Right atrium auricular region (tissue), 2 donors: ENCODE measurements around the gene SPCS1. TPM values are rescaled to one million over a fixed set of nuclear protein-coding genes. Genes with fewer than 3 reads are reported as not detected.
A peak's percentile ranks its signal among the peaks of the same experiment; 100 is the strongest.

Source experiments
- DNase-seq: peaks from one replicate; pipeline ENCODE4 v3.0.0-alpha.2; 2019; ENCODE audit warnings: low spot score
- H3K27ac ChIP-seq, 2 donors: fragments of 200-600 bp; sonication (generic); 1 replicate in 1 of 2; 2 replicates in 1 of 2; pipeline ENCODE4 v1.5.1; 2016 to 2019
- H3K27me3 ChIP-seq, 2 donors: fragments of 200-600 bp; sonication (generic); one replicate each; pipeline versions ENCODE4 v1.5.1 to v1.6.0; 2017 to 2019
- H3K36me3 ChIP-seq: fragments of 200-600 bp; sonication (generic); one replicate; pipeline ENCODE4 v1.5.1; 2016
- H3K4me1 ChIP-seq, 2 donors: fragments of 200-600 bp; sonication (generic); one replicate each; pipeline versions ENCODE4 v1.5.1 to v1.6.0; 2017 to 2019
- H3K4me3 ChIP-seq, 2 donors: fragments of 200-600 bp; sonication (generic); 1 replicate in 1 of 2; 2 replicates in 1 of 2; pipeline ENCODE4 v1.5.1; 2017 to 2019; ENCODE audit warnings: mild to moderate bottlenecking in 1 of 2, moderate library complexity in 1 of 2
- H3K9me3 ChIP-seq, 2 donors: fragments of 200-600 bp; sonication (generic); one replicate each; pipeline ENCODE4 v1.5.1; 2019
- CTCF ChIP-seq, 2 donors: fragments of 200-600 bp; sonication (generic); IDR thresholded peaks; one replicate each; pipeline ENCODE4 v1.5.1; 2019; ENCODE audit warnings: antibody characterized with exemption in 2 of 2
- total RNA-seq, 2 donors: library from RNA; depleted of rRNA; stranded (reverse); fragments of >200 nt; gene quantifications; one replicate each; pipeline ENCODE4 v1.1.0, GENCODE V29; 2016

The SPCS1 gene
- total RNA-seq, 2 donors from 2014 or later, result 138 to 328 TPM

DNA sequence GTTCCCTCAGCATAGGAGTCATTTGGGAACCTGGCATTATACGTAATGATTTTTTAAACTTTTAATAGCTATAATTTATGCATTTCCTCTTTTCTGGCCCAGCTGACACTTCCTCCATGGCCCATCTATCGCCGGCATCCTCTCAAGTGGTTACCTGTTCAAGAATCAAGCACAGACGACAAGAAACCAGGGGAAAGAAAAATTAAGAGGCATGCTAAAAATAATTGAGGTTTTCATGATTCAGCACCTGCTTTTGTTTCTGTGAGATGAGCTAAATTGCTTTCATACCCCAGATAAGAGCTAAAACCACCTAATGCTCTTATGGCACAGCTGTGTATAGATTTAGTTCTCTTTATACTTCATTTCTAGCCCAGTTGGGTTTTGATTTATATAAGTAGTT lies 1.7 kb downstream of the SPCS1 start:
- Histone ChIP-seq H3K4me1 (peaks cover 0 to 36% of the 10 kb centered on the region in 2 donors), H3K27me3 (no peaks in the 10 kb centered on the region), H3K27ac (no peak overlapping the region), H3K9me3 (no peaks in the 10 kb centered on the region), H3K36me3 (peaks cover 21% of the 10 kb centered on the region), H3K4me3 (no peak overlapping the region)
- no peak for TF ChIP-seq CTCF (IDR thresholded peaks at IDR 0.05)
- no peak for DNase-seq

- H3K4me3 ChIP-seq, result no peak overlapping the region
- no peak overlapping the region for H3K27ac ChIP-seq
- H3K4me1 ChIP-seq, result peaks cover 0 to 30% of the 10 kb centered on the region in 2 donors
- H3K36me3 ChIP-seq, result peaks cover 21% of the 10 kb centered on the region
- TF ChIP-seq CTCF (IDR thresholded peaks at IDR 0.05), result no peak
- H3K27me3 ChIP-seq, result no peaks in the 10 kb centered on the region
- H3K9me3 ChIP-seq, result no peaks in the 10 kb centered on the region
- DNase-seq, result no peak
Observed at GRCh38 chr3:52710512-52710911, 4.6 kb downstream of the SPCS1 start.

GRCh38 chr3:52712291-52713212 lies 6.6 kb downstream of the SPCS1 start:
- no peak overlapping the region for H3K27ac ChIP-seq
- H3K4me3 ChIP-seq, result no peak overlapping the region
- TF ChIP-seq CTCF (IDR thresholded peaks at IDR 0.05), result no peak
- no peaks in the 10 kb centered on the region for H3K27me3 ChIP-seq
- no peak for DNase-seq
- peaks cover 0 to 18% of the 10 kb centered on the region in 2 donors for H3K4me1 ChIP-seq
- H3K9me3 ChIP-seq, result no peaks in the 10 kb centered on the region
- peaks cover 21% of the 10 kb centered on the region for H3K36me3 ChIP-seq

DNA sequence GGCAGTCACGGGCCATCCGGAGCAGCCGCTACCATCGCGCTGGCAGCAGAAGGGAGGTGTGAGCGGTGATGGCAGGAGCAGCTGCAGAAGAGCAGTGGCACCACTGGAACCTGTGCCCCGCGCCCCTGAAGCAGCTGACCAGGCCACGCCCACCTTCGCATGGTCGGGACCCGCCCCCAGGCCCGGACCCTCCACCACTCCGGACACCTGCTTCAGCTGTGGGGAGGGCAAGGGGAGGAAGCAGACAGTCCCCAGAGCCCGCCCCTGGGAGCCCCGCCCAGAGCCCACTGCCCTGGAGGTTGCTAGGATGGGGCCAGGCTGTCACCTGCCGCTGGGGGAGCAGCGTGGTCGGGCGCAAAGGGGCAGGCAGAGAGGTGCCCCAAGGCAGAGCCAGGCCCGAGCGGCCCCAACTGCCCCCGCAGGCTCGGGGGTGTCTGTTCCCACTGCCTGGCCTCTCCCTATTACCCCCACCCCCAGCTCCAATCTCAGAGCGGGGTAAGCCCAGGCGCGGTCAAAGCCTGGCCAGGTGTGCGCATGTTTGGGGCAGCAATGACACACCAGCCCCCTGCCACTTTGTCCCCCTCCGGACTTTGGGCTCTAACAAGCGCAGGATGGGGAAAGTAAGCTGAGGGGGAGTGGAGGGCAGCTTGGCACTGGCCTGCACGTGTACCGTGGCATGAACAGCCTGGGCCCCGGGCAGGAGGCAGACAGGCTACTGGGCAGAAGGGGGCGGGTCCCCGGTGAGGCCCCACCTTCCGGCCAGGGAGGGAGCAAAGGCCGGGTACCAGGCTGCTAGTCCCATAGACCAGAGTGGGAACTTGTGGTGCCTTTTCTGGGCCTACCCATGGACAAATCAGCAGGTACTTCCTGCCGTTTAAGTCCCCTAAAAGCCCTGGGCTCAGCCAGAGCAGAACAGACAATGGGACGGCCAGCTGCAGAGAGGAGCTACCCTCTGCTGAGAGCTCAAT lies 8.7 kb downstream of the SPCS1 start:
- H3K27ac ChIP-seq, result no peak overlapping the region
- no peak for DNase-seq
- H3K36me3 ChIP-seq, result peaks cover 7% of the 10 kb centered on the region
- peak overlapping the region in 1 of 2 donors; percentile 6 for H3K4me3 ChIP-seq
- no peaks in the 10 kb centered on the region for H3K27me3 ChIP-seq
- no peak for TF ChIP-seq CTCF (IDR thresholded peaks at IDR 0.05)
- no peaks in the 10 kb centered on the region for H3K9me3 ChIP-seq
- peaks cover 0 to 10% of the 10 kb centered on the region in 2 donors for H3K4me1 ChIP-seq

DNA sequence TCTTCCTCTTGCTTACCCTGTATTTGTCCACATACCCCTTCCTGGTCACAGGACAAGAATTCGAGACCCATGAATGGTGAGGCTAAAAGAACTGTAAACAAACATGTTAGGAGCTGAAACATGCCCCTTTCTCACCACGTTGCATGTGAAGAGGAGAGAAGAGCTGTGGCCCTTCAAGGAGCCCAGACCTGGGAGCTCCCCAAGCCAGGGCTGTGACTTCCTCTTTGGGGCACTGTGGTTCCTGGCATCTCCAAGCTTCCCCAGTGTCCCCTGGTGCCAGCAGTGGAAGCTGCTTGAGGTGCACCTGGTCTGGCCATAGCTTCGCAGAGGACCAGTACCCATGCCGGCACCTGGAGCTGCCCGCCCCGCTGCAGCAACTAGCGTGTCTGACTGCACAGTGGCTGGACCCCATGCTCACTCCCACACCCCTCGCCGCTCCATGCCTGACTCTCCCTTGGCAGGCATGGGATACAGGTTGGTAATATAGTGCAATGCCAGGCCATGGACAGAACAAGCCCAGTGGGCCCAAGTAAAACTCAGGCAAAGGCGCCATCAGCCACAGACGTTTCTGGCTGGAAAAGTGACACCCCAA lies 9.9 kb downstream of the SPCS1 start:
- Histone ChIP-seq H3K27ac (no peak overlapping the region), H3K36me3 (peaks cover 4% of the 10 kb centered on the region), H3K9me3 (no peaks in the 10 kb centered on the region), H3K4me1 (peaks cover 0 to 10% of the 10 kb centered on the region in 2 donors), H3K4me3 (no peak overlapping the region), H3K27me3 (no peaks in the 10 kb centered on the region)
- no peak for TF ChIP-seq CTCF (IDR thresholded peaks at IDR 0.05)
- no peak for DNase-seq
